Measurements from ENCODE around the gene POMGNT2.
A peak's percentile ranks its signal among the peaks of the same experiment; 100 is the strongest.

POMGNT2 gene
- long read RNA-seq, transcript POMGNT2-201 (2 exons, 2,544 nt) = major isoform, 15 of 23 reads
- long read RNA-seq, partial matches to known transcripts = 8 of 23 reads
- long read RNA-seq, other reads (novel, unspliced or antisense) = 0 of 23 reads

GRCh38 chr3:43105596-43106292 lies at the start of gene POMGNT2:
Gene POMGNT2 (minus strand): TSS chr3:43106079. CDS start chr3:43081431, 24,648 bp downstream.
- peak; percentile 66 to 88 for DNase-seq (ENCODE audit: low read depth in 1 of 2, low spot score in 1 of 2)
- no peaks in the 10 kb centered on the region for H3K27me3 ChIP-seq (ENCODE audit: insufficient read depth, poor library complexity, severe bottlenecking)
- H3K27ac ChIP-seq (replicated peaks) = peak within 1 kb of the TSS; percentile 53; the same call in 1 of the 2 replicates
- TF ChIP-seq SPI1 (IDR thresholded peaks at IDR 0.05; ENCODE audit: borderline replicate concordance, low read depth) = no peak
- TF ChIP-seq, protein P1, sequence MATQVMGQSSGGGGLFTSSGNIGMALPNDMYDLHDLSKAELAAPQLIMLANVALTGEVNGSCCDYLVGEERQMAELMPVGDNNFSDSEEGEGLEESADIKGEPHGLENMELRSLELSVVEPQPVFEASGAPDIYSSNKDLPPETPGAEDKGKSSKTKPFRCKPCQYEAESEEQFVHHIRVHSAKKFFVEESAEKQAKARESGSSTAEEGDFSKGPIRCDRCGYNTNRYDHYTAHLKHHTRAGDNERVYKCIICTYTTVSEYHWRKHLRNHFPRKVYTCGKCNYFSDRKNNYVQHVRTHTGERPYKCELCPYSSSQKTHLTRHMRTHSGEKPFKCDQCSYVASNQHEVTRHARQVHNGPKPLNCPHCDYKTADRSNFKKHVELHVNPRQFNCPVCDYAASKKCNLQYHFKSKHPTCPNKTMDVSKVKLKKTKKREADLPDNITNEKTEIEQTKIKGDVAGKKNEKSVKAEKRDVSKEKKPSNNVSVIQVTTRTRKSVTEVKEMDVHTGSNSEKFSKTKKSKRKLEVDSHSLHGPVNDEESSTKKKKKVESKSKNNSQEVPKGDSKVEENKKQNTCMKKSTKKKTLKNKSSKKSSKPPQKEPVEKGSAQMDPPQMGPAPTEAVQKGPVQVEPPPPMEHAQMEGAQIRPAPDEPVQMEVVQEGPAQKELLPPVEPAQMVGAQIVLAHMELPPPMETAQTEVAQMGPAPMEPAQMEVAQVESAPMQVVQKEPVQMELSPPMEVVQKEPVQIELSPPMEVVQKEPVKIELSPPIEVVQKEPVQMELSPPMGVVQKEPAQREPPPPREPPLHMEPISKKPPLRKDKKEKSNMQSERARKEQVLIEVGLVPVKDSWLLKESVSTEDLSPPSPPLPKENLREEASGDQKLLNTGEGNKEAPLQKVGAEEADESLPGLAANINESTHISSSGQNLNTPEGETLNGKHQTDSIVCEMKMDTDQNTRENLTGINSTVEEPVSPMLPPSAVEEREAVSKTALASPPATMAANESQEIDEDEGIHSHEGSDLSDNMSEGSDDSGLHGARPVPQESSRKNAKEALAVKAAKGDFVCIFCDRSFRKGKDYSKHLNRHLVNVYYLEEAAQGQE (IDR thresholded peaks at IDR 0.05; ENCODE audit: insufficient replicate concordance, low read depth) = no peak
- no peak for TF ChIP-seq GABPA (IDR thresholded peaks at IDR 0.05; ENCODE audit: low read depth)
- no peak for TF ChIP-seq POLR2AphosphoS5 (IDR thresholded peaks at IDR 0.05; ENCODE audit: low read depth)
- no peak for TF ChIP-seq CTCF (IDR thresholded peaks at IDR 0.05; ENCODE audit: insufficient read depth, low read length)
- H3K4me3 ChIP-seq (replicated peaks; ENCODE audit: insufficient read depth, low read length) = peak within 1 kb of the TSS; percentile 75

DNA sequence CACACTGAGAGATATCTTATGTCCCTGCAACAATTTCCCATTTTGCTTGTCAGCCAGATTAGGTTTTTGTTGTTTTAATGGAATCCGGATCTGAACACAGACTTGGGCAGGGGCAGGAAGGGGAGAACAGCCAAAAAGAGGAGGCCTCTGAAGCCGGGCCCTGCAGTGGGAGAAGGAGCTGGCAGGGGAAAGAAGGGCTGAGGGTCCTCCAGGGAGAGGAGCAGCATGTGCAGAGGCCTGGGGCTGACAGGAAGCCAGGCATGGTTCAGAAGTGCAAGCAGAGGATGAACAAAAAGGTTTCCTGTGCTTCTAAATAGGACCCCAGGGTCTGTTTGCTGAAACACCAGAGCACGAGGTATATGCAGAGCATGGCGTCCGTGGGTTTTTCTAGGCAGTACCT lies 49.1 kb upstream of the POMGNT2 start:
- no peak for DNase-seq (ENCODE audit: low read depth in 1 of 2, low spot score in 1 of 2)

More for the DNA sequence above, 49.1 kb upstream of the POMGNT2 start:
- no peak overlapping the region for H3K27ac ChIP-seq (replicated peaks)
- peaks cover 5% of the 10 kb centered on the region for H3K27me3 ChIP-seq (ENCODE audit: insufficient read depth, poor library complexity, severe bottlenecking)
- no peak overlapping the region for H3K4me3 ChIP-seq (replicated peaks; ENCODE audit: insufficient read depth, low read length)
- no peak for TF ChIP-seq POLR2AphosphoS5 (IDR thresholded peaks at IDR 0.05; ENCODE audit: low read depth)
- no peak for TF ChIP-seq SPI1 (IDR thresholded peaks at IDR 0.05; ENCODE audit: borderline replicate concordance, low read depth)
- TF ChIP-seq GABPA (IDR thresholded peaks at IDR 0.05; ENCODE audit: low read depth) = no peak
- TF ChIP-seq CTCF (IDR thresholded peaks at IDR 0.05; ENCODE audit: insufficient read depth, low read length) = no peak
- TF ChIP-seq, protein P1 (IDR thresholded peaks at IDR 0.05; ENCODE audit: insufficient replicate concordance, low read depth) = no peak
